ENCODE results near the gene TXNDC11. TPM values are rescaled to one million over a fixed set of nuclear protein-coding genes. Genes with fewer than 3 reads are reported as not detected.
"Not testable (repeated sequence)": the region's sequence is repeated elsewhere in the genome, so short reads cannot be mapped to it uniquely, and the experiment has no call there.

TXNDC11 gene
- 10 to 100 TPM; 22.0 to 29.4 (median 23.9) TPM for total RNA-seq
- polyA plus RNA-seq, result 25.8 TPM
- long read RNA-seq, donor 1, transcript TXNDC11-201 (12 exons, 3,140 nt), result major isoform, 37 of 65 reads
- long read RNA-seq, donor 1, partial matches to known transcripts, result 3 of 65 reads
- long read RNA-seq, donor 1, other reads (novel, unspliced or antisense), result 24 of 65 reads
- long read RNA-seq, donor 2, transcript TXNDC11-201 (12 exons, 3,140 nt), result major isoform, 17 of 26 reads
- long read RNA-seq, donor 2, partial matches to known transcripts, result 0 of 26 reads
- long read RNA-seq, donor 2, other reads (novel, unspliced or antisense), result 9 of 26 reads
- long read RNA-seq, donor 3, transcript TXNDC11-201 (12 exons, 3,140 nt), result major isoform, 29 of 79 reads
- long read RNA-seq, donor 3, partial matches to known transcripts, result 11 of 79 reads
- long read RNA-seq, donor 3, other reads (novel, unspliced or antisense), result 38 of 79 reads
- long read RNA-seq, donor 4, transcript TXNDC11-201 (12 exons, 3,140 nt), result major isoform, 16 of 22 reads
- long read RNA-seq, donor 4, partial matches to known transcripts, result 0 of 22 reads
- long read RNA-seq, donor 4, other reads (novel, unspliced or antisense), result 6 of 22 reads

DNA sequence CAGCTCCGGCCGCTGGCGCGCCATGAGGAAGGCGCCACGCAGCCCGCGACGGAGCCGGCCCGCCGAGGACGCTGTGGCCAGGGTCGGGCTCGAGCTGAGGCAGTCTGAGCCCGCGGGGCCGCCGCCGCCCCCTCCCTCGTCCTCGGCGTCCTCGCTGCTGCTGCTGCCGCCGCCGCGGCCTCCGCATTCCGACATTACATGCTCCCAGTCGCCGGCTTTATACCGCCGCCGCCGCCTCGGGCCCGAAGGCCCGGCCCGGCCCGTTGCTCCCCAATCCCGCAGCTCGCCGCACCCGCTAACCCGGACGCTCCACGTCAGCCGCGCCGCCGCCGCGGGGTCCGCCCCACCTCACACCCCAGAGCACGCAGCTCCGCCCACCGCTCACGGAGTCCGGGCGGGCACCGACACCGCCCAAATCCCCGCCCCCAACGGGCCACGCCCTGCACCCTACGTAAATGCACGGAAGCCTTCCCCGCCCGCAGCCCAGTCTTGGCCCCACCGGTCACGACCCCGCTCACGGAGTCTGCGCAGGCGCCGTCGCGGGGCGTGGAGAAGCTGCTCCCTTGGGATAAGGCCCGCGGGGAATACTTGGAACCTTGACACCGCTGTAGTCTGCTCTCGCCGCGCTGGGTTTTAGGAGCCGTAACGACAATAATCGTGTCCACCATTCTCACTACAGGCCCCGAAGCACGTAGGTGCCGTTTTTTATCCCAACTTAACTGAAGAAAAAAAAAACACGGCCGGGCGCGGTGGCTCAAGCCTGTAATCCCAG, at the start of gene TXNDC11:
Gene TXNDC11, minus strand, starts transcription at position 322 of the 772 bp plus-strand sequence. Its CDS starts 127 bp downstream, at position 195.
- H3K4me3 ChIP-seq (ENCODE audit: low read length), result peak within 1 kb of the TSS; percentile 97
- peak within 1 kb of the TSS; percentile 86 for H3K27ac ChIP-seq (ENCODE audit: low read length)
- WGBS, result under 1% methylated on average over 96 of the region's 96 CpGs
- ATAC-seq (peak; percentile 98 to 99), DNase-seq (peak; percentile 100)
- peaks cover 2% of the 10 kb centered on the region for H3K4me1 ChIP-seq (ENCODE audit: control insufficient read depth, insufficient read depth, low read length)
- intact Hi-C loops (cut with DNase I), result loop anchor here in 2 of 4 donors (5.0 to 10.0 kb wide), 2 partner anchors 55 to 172 kb away; partner anchors contain the start of genes ZC3H7A (in 2 of the 2) and GSPT1 (in 1 of the 2)
- no peaks in the 10 kb centered on the region for H3K9me3 ChIP-seq (ENCODE audit: control insufficient read depth, low read length)
- no peaks in the 10 kb centered on the region for H3K27me3 ChIP-seq (ENCODE audit: control insufficient read depth, insufficient read depth)

- ATAC-seq, result no peak
- Histone ChIP-seq H3K27ac (ENCODE audit: low read length) (no peak overlapping the region), H3K4me3 (ENCODE audit: low read length) (no peak overlapping the region), H3K27me3 (ENCODE audit: control insufficient read depth, insufficient read depth) (no peaks in the 10 kb centered on the region), H3K4me1 (ENCODE audit: control insufficient read depth, insufficient read depth, low read length) (peaks cover 18% of the 10 kb centered on the region), H3K9me3 (ENCODE audit: control insufficient read depth, low read length) (no peaks in the 10 kb centered on the region)
- intact Hi-C loops (cut with DNase I), result no loop called here
- WGBS, result 76% methylated on average over 8 of the region's 8 CpGs
- no peak for DNase-seq
Measured at GRCh38 chr16:11791144-11791828, 48.6 kb upstream of the TXNDC11 start.

GRCh38 chr16:11788914-11789313, 46.3 kb upstream of the TXNDC11 start:
- H3K4me1 ChIP-seq (ENCODE audit: control insufficient read depth, insufficient read depth, low read length), result peaks cover 14% of the 10 kb centered on the region
- DNase-seq, result no peak
- no peaks in the 10 kb centered on the region for H3K9me3 ChIP-seq (ENCODE audit: control insufficient read depth, low read length)
- 81% methylated on average over 3 of the region's 3 CpGs for WGBS
- H3K27me3 ChIP-seq (ENCODE audit: control insufficient read depth, insufficient read depth), result no peaks in the 10 kb centered on the region
- no peak overlapping the region for H3K27ac ChIP-seq (ENCODE audit: low read length)
- intact Hi-C loops (cut with DNase I), result no loop called here
- H3K4me3 ChIP-seq (ENCODE audit: low read length), result no peak overlapping the region
- no peak for ATAC-seq

DNA sequence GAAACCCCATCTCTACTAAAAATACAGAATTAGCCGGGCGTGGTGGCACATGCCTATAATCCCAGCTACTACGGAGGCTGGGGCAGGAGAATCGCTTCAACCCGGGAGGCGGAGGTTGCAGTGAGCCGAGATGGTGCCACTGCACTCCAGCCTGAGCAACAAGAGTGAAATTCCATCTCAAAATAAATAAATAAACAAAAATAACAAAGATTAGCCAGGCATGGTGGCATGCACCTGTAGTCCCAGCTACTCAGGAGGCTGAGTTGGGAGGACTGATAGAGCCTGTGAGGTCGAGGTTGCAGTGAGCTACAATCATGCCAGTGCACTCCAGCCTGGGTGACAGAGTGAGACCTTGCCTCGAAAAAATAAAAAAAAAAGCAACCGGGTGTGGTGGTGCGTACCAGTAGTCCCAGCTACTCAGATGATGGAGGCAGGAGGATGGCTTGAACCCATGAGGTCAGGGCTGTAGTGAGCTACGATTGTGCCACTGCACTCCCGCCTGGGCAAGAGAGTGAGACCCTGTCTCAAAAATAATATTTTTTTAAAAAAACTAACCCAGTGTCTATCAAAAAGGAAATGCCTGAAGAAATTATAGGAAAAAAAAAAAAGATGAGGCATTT, 42.4 kb upstream of the TXNDC11 start:
- H3K4me3 ChIP-seq (ENCODE audit: low read length); H3K9me3 ChIP-seq (ENCODE audit: control insufficient read depth, low read length); intact Hi-C loops (cut with DNase I); H3K27ac ChIP-seq (ENCODE audit: low read length); ATAC-seq; DNase-seq; H3K27me3 ChIP-seq (ENCODE audit: control insufficient read depth, insufficient read depth): not testable (repeated sequence)
- H3K4me1 ChIP-seq (ENCODE audit: control insufficient read depth, insufficient read depth, low read length), result peaks cover 16% of the 10 kb centered on the region
- WGBS, result 93% methylated on average over 13 of the region's 13 CpGs

DNA sequence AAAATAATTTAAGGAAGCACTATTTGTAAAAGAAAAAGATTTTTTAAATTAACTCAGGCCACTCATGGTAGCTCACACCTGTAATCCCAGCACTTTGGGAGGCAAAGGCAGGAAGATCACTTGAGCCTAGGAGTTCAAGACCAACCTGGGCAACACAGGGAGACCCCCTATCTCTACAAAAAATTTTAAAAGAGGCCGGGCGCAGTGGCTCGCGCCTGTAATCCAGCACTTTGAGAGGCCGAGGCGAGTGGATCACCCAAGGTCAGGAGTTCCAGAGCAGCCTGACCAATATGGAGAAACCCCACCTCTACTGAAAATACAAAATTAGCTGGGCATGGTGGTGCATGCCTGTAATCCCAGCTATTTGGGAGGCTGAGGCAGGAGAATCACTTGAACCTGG, 41.7 kb upstream of the TXNDC11 start:
- H3K27me3 ChIP-seq (ENCODE audit: control insufficient read depth, insufficient read depth); H3K4me3 ChIP-seq (ENCODE audit: low read length); H3K27ac ChIP-seq (ENCODE audit: low read length); H3K9me3 ChIP-seq (ENCODE audit: control insufficient read depth, low read length); intact Hi-C loops (cut with DNase I); ATAC-seq: not testable (repeated sequence)
- 96% methylated on average over 6 of the region's 6 CpGs for WGBS
- H3K4me1 ChIP-seq (ENCODE audit: control insufficient read depth, insufficient read depth, low read length), result peaks cover 16% of the 10 kb centered on the region
- DNase-seq, result peak in 1 of 3 donors; percentile 16

DNA sequence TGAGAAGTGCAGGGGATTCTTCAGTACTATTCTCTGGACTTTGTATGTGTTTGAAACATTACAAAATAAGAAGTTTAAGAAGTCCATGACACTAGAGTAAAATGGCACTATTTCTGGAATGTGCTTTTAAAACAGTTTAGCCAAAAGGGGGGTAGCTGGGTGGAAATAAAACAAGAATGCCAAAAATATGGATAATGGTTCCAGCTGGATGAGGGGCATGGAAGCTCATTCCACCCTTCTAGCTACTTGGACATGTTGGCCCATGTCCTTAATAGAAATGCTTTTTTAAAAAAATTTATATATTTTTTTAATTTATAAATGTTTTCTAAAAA, 41.3 kb upstream of the TXNDC11 start:
- Histone ChIP-seq H3K27ac (ENCODE audit: low read length) (peak overlapping the region; percentile 67), H3K9me3 (ENCODE audit: control insufficient read depth, low read length) (no peaks in the 10 kb centered on the region), H3K4me1 (ENCODE audit: control insufficient read depth, insufficient read depth, low read length) (peaks cover 16% of the 10 kb centered on the region), H3K27me3 (ENCODE audit: control insufficient read depth, insufficient read depth) (no peaks in the 10 kb centered on the region), H3K4me3 (ENCODE audit: low read length) (no peak overlapping the region)
- no peak for ATAC-seq
- intact Hi-C loops (cut with DNase I), result no loop called here
- no peak for DNase-seq

DNA sequence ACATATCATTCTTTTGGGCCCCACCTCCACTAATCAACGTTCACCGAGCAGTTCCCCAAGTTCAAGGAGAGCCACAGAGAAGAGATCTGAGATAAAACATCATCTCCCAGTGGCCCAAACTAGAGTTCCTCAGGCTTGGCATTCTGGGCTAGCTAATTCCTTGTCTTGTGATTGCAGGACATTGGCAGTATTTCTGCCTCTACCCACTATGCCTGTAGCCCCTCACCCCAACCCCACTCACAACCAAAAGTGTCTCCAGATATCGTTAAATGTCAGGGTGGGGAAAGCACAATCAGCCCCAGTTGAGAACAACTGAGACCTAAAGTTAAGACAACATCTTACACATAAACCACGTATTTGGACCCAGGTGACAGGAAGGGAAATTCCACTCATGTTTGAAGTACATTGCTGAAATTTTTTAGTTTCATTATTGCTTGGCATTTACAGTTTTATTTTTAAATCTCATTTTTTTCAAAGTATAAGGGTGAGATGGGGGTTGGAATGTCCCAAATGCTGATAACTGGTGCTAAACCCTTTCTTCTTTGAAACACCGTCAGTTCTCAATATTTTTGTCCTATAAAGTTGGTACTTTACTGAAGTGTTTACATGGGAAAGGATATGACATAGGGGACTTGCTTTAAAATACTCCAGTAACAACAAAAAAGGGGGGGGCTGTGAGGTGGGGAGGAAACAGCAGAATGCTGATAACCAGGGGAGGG, 40.8 kb upstream of the TXNDC11 start:
- intact Hi-C loops (cut with DNase I), result no loop called here
- 2% methylated on average over 5 of the region's 5 CpGs for WGBS
- peak overlapping the region; percentile 95 for H3K27ac ChIP-seq (ENCODE audit: low read length)
- DNase-seq, result no peak
- H3K27me3 ChIP-seq (ENCODE audit: control insufficient read depth, insufficient read depth), result no peaks in the 10 kb centered on the region
- peaks cover 14% of the 10 kb centered on the region for H3K4me1 ChIP-seq (ENCODE audit: control insufficient read depth, insufficient read depth, low read length)
- no peak overlapping the region for H3K4me3 ChIP-seq (ENCODE audit: low read length)
- peak; percentile 51 to 57 for ATAC-seq
- no peaks in the 10 kb centered on the region for H3K9me3 ChIP-seq (ENCODE audit: control insufficient read depth, low read length)

DNA sequence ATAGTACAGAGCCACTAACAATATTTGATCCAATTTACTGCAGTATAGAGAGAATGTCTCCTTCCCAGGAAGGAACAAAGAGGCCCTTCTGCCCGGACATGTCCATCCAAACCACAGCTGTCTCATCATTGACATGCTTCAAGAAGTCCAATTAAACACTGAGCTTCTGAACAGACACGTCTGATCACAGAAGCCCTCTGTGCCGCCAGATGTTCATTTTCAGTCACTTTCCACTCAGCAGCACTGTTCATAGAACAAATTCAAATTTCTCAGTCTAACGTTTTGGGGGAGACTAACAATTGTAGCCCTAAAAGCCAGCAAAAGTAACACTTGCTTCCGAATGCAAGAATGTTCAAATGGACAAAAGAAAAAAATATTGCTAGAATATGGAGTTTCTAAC, 39.1 kb upstream of the TXNDC11 start:
- Histone ChIP-seq H3K27me3 (ENCODE audit: control insufficient read depth, insufficient read depth) (no peaks in the 10 kb centered on the region), H3K9me3 (ENCODE audit: control insufficient read depth, low read length) (no peaks in the 10 kb centered on the region), H3K27ac (ENCODE audit: low read length) (peak overlapping the region; percentile 48), H3K4me3 (ENCODE audit: low read length) (no peak overlapping the region), H3K4me1 (ENCODE audit: control insufficient read depth, insufficient read depth, low read length) (peaks cover 10% of the 10 kb centered on the region)
- no peak for DNase-seq
- WGBS, result 45% methylated on average over 5 of the region's 5 CpGs
- intact Hi-C loops (cut with DNase I), result no loop called here
- no peak for ATAC-seq

DNA sequence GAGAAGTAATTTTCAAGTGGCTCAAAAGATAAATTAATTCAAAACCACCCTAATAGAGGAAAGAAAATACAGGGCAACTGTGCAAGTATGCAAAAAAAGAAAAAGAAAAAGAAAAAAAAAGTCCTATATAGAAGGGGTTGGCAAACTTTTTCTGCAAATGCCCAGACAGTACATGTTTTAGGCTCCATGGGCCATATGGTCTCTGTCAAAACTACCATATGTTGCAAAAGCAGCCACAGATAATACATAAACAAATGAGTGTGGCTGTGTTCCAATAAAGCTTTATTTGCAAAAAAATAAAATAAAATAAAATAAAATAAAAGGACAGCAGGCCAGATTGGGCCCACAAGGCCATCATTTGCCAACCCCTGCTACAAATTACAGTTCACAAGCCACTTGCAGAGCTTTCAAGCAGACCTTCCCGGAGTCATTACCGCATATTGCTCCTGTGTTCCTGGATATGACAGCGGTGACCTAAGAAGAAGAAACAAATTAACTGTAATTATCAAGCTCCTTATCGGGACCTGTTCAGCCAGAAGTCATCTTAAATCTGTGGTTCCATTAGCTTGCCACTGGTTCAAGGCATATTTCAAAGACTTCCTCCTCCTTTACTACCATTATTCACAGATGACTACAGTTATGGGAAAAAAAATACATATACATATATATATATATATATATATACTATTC, 38.5 kb upstream of the TXNDC11 start:
- intact Hi-C loops (cut with DNase I), result no loop called here
- Histone ChIP-seq H3K4me3 (ENCODE audit: low read length) (no peak overlapping the region), H3K27me3 (ENCODE audit: control insufficient read depth, insufficient read depth) (no peaks in the 10 kb centered on the region), H3K4me1 (ENCODE audit: control insufficient read depth, insufficient read depth, low read length) (peaks cover 10% of the 10 kb centered on the region), H3K27ac (ENCODE audit: low read length) (no peak overlapping the region), H3K9me3 (ENCODE audit: control insufficient read depth, low read length) (no peaks in the 10 kb centered on the region)
- DNase-seq, result no peak
- WGBS, result 76% methylated on average over 4 of the region's 4 CpGs
- no peak for ATAC-seq
